Measurements from ENCODE around the gene ZNF609. TPM values are rescaled to one million over a fixed set of nuclear protein-coding genes. Genes with fewer than 3 reads are reported as not detected.

Gene ZNF609
- total RNA-seq, 1 donor from 2014 or later = 80.5 TPM

- Mint-ChIP-seq H3K27ac (ENCODE audit: unreplicated experiment) (no peak overlapping the region), H3K4me3 (ENCODE audit: unreplicated experiment) (no peak overlapping the region), H3K4me1 (ENCODE audit: low read depth, unreplicated experiment) (peaks cover 12% of the 10 kb centered on the region), H3K36me3 (ENCODE audit: unreplicated experiment) (no peaks in the 10 kb centered on the region), H3K9me3 (ENCODE audit: unreplicated experiment) (peaks cover 4% of the 10 kb centered on the region), H3K27me3 (ENCODE audit: unreplicated experiment) (peaks cover 4% of the 10 kb centered on the region)
- no peak for TF ChIP-seq CTCF (IDR thresholded peaks at IDR 0.05; ENCODE audit: partially characterized antibody, unreplicated experiment)
- no peak for DNase-seq
These were observed 253.2 kb downstream of the ZNF609 start for GRCh38 chr15:64713592-64713991.

DNA sequence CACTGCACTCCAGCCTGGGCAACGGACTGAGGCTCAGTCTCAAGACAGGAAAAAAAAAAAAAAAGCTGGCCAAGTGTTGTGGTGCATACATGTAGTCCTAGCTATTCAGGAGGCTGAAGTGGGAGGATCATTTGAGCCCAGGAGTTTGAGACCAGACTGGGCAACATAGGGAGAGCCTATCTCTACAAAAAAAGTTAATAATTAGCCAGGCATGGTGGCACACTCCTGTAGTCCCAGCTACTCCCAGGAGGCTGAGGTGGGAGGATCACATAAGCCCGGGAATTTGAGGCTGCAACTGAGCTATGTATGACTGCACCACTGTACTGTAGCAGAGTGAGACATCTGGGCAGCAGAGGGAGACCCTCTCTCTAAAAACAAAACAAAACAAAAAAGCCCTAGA lies 256.1 kb downstream of the ZNF609 start:
- Mint-ChIP-seq H3K9me3 (ENCODE audit: unreplicated experiment) (peaks cover 4% of the 10 kb centered on the region), H3K27ac (ENCODE audit: unreplicated experiment) (no peak overlapping the region), H3K4me3 (ENCODE audit: unreplicated experiment) (no peak overlapping the region), H3K27me3 (ENCODE audit: unreplicated experiment) (peaks cover 6% of the 10 kb centered on the region), H3K4me1 (ENCODE audit: low read depth, unreplicated experiment) (peaks cover 19% of the 10 kb centered on the region), H3K36me3 (ENCODE audit: unreplicated experiment) (no peaks in the 10 kb centered on the region)
- no peak for DNase-seq
- TF ChIP-seq CTCF (IDR thresholded peaks at IDR 0.05; ENCODE audit: partially characterized antibody, unreplicated experiment) = no peak

DNA sequence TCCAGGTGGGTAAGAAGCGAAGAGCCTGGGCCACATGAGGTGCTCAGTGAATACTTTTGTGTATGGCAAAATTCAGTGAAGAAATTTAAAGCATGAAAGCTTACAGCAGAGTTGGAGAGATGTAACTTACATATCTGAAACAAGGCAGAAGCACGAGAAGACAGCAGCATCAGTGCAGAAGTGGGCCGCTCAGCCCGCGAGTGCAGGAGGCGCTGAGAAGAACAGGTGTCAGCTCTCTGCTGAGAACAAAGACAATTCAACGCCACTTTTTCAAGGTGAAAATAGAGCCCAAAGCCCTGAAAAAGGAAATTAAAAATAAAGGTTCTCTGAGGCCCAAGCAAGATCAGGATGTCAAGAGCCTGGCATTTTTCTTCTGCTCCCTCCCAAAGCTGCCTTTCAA lies 256.8 kb downstream of the ZNF609 start:
- Mint-ChIP-seq H3K36me3 (ENCODE audit: unreplicated experiment) (no peaks in the 10 kb centered on the region), H3K4me1 (ENCODE audit: low read depth, unreplicated experiment) (peaks cover 19% of the 10 kb centered on the region), H3K27me3 (ENCODE audit: unreplicated experiment) (peaks cover 6% of the 10 kb centered on the region), H3K27ac (ENCODE audit: unreplicated experiment) (peak overlapping the region; percentile 65), H3K9me3 (ENCODE audit: unreplicated experiment) (peaks cover 4% of the 10 kb centered on the region), H3K4me3 (ENCODE audit: unreplicated experiment) (no peak overlapping the region)
- no peak for TF ChIP-seq CTCF (IDR thresholded peaks at IDR 0.05; ENCODE audit: partially characterized antibody, unreplicated experiment)
- DNase-seq = no peak

DNA sequence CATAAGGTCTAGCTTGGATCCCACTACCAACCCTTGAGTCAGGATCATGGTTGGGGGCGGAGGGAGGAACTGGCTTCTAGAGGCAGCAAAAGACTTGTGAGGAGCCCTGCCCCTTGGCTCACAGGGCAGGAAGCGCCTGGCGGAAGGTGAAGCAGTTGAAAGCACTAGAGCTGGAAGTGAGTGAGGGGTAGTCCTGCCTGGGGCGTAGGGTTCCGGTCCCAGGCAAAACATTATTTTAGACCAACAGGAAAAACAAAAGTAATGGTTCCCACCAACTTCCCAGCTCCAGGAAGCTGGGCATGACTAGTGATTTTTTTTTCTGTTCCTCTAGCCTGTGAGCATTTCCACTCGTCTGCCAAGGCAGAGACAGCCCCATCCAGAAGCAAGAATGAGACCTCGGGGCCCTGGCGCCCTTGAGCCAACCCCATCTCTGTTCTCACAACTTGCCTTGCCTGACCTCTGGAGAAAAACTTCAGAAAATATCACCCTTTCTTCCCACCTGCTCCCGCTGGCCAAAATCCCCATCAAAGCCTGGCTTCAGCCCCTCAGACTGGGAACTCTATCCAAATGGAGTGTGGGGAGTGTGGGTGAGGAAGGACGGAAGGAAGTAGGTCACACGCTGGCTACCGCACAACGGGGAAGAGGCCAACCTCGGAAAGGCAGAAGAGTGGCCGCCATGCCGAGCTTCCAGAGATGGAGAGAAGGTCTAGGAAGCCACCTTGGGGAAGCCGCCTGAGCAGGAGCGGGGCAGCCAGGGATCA lies 257.5 kb downstream of the ZNF609 start:
- Mint-ChIP-seq H3K4me3 (ENCODE audit: unreplicated experiment) (no peak overlapping the region), H3K27me3 (ENCODE audit: unreplicated experiment) (peaks cover 6% of the 10 kb centered on the region), H3K4me1 (ENCODE audit: low read depth, unreplicated experiment) (peaks cover 19% of the 10 kb centered on the region), H3K36me3 (ENCODE audit: unreplicated experiment) (no peaks in the 10 kb centered on the region), H3K9me3 (ENCODE audit: unreplicated experiment) (peaks cover 4% of the 10 kb centered on the region), H3K27ac (ENCODE audit: unreplicated experiment) (no peak overlapping the region)
- no peak for DNase-seq
- no peak for TF ChIP-seq CTCF (IDR thresholded peaks at IDR 0.05; ENCODE audit: partially characterized antibody, unreplicated experiment)

GRCh38 chr15:64720188-64720587 lies 259.8 kb downstream of the ZNF609 start:
- Mint-ChIP-seq H3K27me3 (ENCODE audit: unreplicated experiment) (peaks cover 5% of the 10 kb centered on the region), H3K4me3 (ENCODE audit: unreplicated experiment) (peak overlapping the region; percentile 20), H3K9me3 (ENCODE audit: unreplicated experiment) (peaks cover 2% of the 10 kb centered on the region), H3K4me1 (ENCODE audit: low read depth, unreplicated experiment) (peaks cover 19% of the 10 kb centered on the region), H3K27ac (ENCODE audit: unreplicated experiment) (no peak overlapping the region), H3K36me3 (ENCODE audit: unreplicated experiment) (no peaks in the 10 kb centered on the region)
- DNase-seq = no peak
- TF ChIP-seq CTCF (IDR thresholded peaks at IDR 0.05; ENCODE audit: partially characterized antibody, unreplicated experiment) = no peak

All from glutamatergic neuron (in vitro differentiated cells).